SK-N-SH (cell line): ENCODE results near the gene SERINC2. TPM values are rescaled to one million over a fixed set of nuclear protein-coding genes. Genes with fewer than 3 reads are reported as not detected.

Source experiments
- CTCF ChIA-PET: fragments of 300-600, 350-600 bp; formaldehyde crosslinking; extraction: SDS; loops from one replicate; lab custom pipeline; 2021; lab: Yijun Ruan, JAX
- POLR2A ChIA-PET: fragments of 350-600 bp; sonication (Branson Sonifier 250); formaldehyde crosslinking; extraction: SDS; loops from one replicate; lab custom pipeline; 2020; ENCODE audit warnings: antibody characterized with exemption, inconsistent platforms; lab: Yijun Ruan, JAX
- DNase-seq: peaks from one replicate; pipeline ENCODE4 v3.0.0; 2012
- H2AFZ ChIP-seq: fragments of 200-600 bp; sonication (generic); 2 replicates; pipeline ENCODE4 v1.8.1; 2016; ENCODE audit warnings: antibody characterized with exemption, mild to moderate bottlenecking, low read depth
- H3F3A ChIP-seq: fragments of 200-600 bp; sonication (generic); replicated peaks from 2 replicates; pipeline ENCODE3; 2016; ENCODE audit warnings: antibody characterized with exemption, mild to moderate bottlenecking; ENCODE audit not compliant: insufficient read depth
- H3K27ac ChIP-seq, 2 experiments: fragments of 200-500 bp in 1 of 2; fragments of 200-600 bp in 1 of 2; sonication (Bioruptor generic) in 1 of 2; sonication (generic), shearing (Covaris generic) in 1 of 2; 2 replicates each; pipeline versions ENCODE4 v1.5.1 to v1.6.1; 2014 to 2016; ENCODE audit warnings: low read depth in 2 of 2, inconsistent platforms in 1 of 2, low read length in 1 of 2, mild to moderate bottlenecking in 1 of 2, mixed read lengths in 1 of 2
- H3K27me3 ChIP-seq: fragments of 200-600 bp; sonication (generic), shearing (Covaris generic); 2 replicates; pipeline ENCODE4 v1.6.1; 2016; ENCODE audit warnings: mixed run types; ENCODE audit not compliant: insufficient read depth
- H3K36me3 ChIP-seq, 2 experiments: fragments of 200-500 bp in 1 of 2; fragments of 200-600 bp in 1 of 2; sonication (Bioruptor generic) in 1 of 2; sonication (generic) in 1 of 2; replicated peaks in 1 of 2; 2 replicates each; pipeline versions ENCODE3 to v1.5.1; 2014 to 2016; ENCODE audit warnings: low read length in 1 of 2, mild to moderate bottlenecking in 1 of 2; ENCODE audit not compliant: insufficient read depth in 2 of 2, control insufficient read depth in 1 of 2
- H3K4me1 ChIP-seq, 2 experiments: fragments of 200-500 bp in 1 of 2; fragments of 200-600 bp in 1 of 2; sonication (Bioruptor generic) in 1 of 2; sonication (generic), shearing (Covaris generic) in 1 of 2; 2 replicates each; pipeline versions ENCODE4 v1.5.1 to v1.6.1; 2014 to 2016; ENCODE audit warnings: low read depth in 1 of 2, low read length in 1 of 2, mixed run types in 1 of 2; ENCODE audit not compliant: insufficient read depth in 2 of 2, control insufficient read depth in 1 of 2
- H3K4me2 ChIP-seq: fragments of 200-600 bp; sonication (generic), shearing (Covaris generic); 2 replicates; pipeline ENCODE4 v1.6.1; 2017; ENCODE audit warnings: mixed run types
- H3K4me3 ChIP-seq, 2 experiments: fragments of 200-500 bp in 1 of 2; fragments of 200-600 bp in 1 of 2; sonication (Bioruptor generic) in 1 of 2; sonication (generic), shearing (Covaris generic) in 1 of 2; 2 replicates each; pipeline versions ENCODE4 v1.5.1 to v1.8.1; 2014 to 2016; ENCODE audit warnings: low read depth in 2 of 2, inconsistent platforms in 1 of 2, low read length in 1 of 2, mild to moderate bottlenecking in 1 of 2, mixed read lengths in 1 of 2, moderate library complexity in 1 of 2
- H3K79me2 ChIP-seq: fragments of 200-600 bp; sonication (generic); 2 replicates; pipeline ENCODE4 v1.8.1; 2017; ENCODE audit warnings: mild to moderate bottlenecking; ENCODE audit not compliant: insufficient read depth
- H3K9ac ChIP-seq: fragments of 200-600 bp; sonication (generic); 2 replicates; pipeline ENCODE4 v1.6.1; 2017; ENCODE audit warnings: mixed run types
- H3K9me2 ChIP-seq: fragments of 200-600 bp; sonication (generic); 2 replicates; pipeline ENCODE4 v1.6.1; 2017; ENCODE audit warnings: mixed run types
- H3K9me3 ChIP-seq: fragments of 200-600 bp; sonication (generic); 2 replicates; pipeline ENCODE4 v1.6.1; 2017; ENCODE audit warnings: mixed run types, mild to moderate bottlenecking, moderate library complexity
- H4K20me1 ChIP-seq: fragments of 200-600 bp; sonication (generic); 2 replicates; pipeline ENCODE4 v1.6.1; 2017; ENCODE audit warnings: mild to moderate bottlenecking, mixed run types; ENCODE audit not compliant: insufficient read depth
- CHD2 ChIP-seq: fragments of 150-350 bp; IDR thresholded peaks from 2 replicates; pipeline ENCODE4 v1.6.1; 2018; ENCODE audit warnings: low read length; ENCODE audit not compliant: partially characterized antibody
- CTCF ChIP-seq: fragments of 200-600 bp; sonication (generic); IDR thresholded peaks from 2 replicates; pipeline ENCODE4 v1.6.1; 2017; ENCODE audit warnings: antibody characterized with exemption, mild to moderate bottlenecking, moderate library complexity
- EP300 ChIP-seq, 2 experiments: IDR thresholded peaks; 2 replicates each; pipeline versions ENCODE4 v1.4.0 to v1.6.1; 2012; ENCODE audit warnings: borderline replicate concordance in 1 of 2, low read depth in 1 of 2, low read length in 1 of 2
- EZH2phosphoT487 ChIP-seq: fragments of 200-600 bp; sonication (generic); IDR thresholded peaks from 2 replicates; pipeline ENCODE4 v1.6.1; 2017; ENCODE audit warnings: low read depth, mixed run types, mild to moderate bottlenecking, antibody characterized with exemption, moderate library complexity, borderline replicate concordance
- FOXJ3 ChIP-seq: sonication (generic); formaldehyde crosslinking; IDR thresholded peaks from 2 replicates; pipeline ENCODE4 v1.5.1; 2020; ENCODE audit warnings: mild to moderate bottlenecking, missing genetic modification reagents
- FOXM1 ChIP-seq: IDR thresholded peaks from 2 replicates; pipeline ENCODE4 v1.4.0; 2012; ENCODE audit warnings: low read depth, mild to moderate bottlenecking
- GABPA ChIP-seq: IDR thresholded peaks from 2 replicates; pipeline ENCODE4 v1.4.0; 2012; ENCODE audit warnings: low read depth, mild to moderate bottlenecking
- GATA2 ChIP-seq: sonication (generic); formaldehyde crosslinking; IDR thresholded peaks from 2 replicates; pipeline ENCODE4 v1.5.0; 2020; ENCODE audit warnings: mild to moderate bottlenecking, missing genetic modification reagents
- IRF3 ChIP-seq: fragments of 150-350 bp; IDR thresholded peaks from 2 replicates; pipeline ENCODE4 v1.6.1; 2016; ENCODE audit warnings: mild to moderate bottlenecking, low read depth, low read length
- MEF2A ChIP-seq: IDR thresholded peaks from 2 replicates; pipeline ENCODE4 v1.4.0; 2012; ENCODE audit warnings: low read depth, borderline replicate concordance
- RAD21 ChIP-seq: IDR thresholded peaks from 2 replicates; pipeline ENCODE4 v1.6.1; 2012; ENCODE audit warnings: mild to moderate bottlenecking, low read length
- RCOR1 ChIP-seq: fragments of 150-350 bp; IDR thresholded peaks from 2 replicates; pipeline ENCODE4 v1.6.1; 2017; ENCODE audit warnings: antibody characterized with exemption, low read length
- REST ChIP-seq: IDR thresholded peaks from 2 replicates; pipeline ENCODE4 v1.6.1; 2012; ENCODE audit warnings: mild to moderate bottlenecking, low read depth, low read length, moderate library complexity
- RXRA ChIP-seq: IDR thresholded peaks from 2 replicates; pipeline ENCODE4 v1.4.0; 2012; ENCODE audit warnings: low read depth, mild to moderate bottlenecking, borderline replicate concordance
- SIN3A ChIP-seq: IDR thresholded peaks from 2 replicates; pipeline ENCODE4 v1.6.1; 2012; ENCODE audit warnings: low read depth, mild to moderate bottlenecking, low read length, moderate library complexity, borderline replicate concordance
- SMC3 ChIP-seq: IDR thresholded peaks from 2 replicates; pipeline ENCODE4 v1.6.1; 2012; ENCODE audit warnings: low read depth, low read length, improper control_type of control experiment
- WGBS: methylation state at CpG from one replicate; pipeline ENCODE4 v1.1.6; 2017; ENCODE audit warnings: low lambda C conversion rate; 5-methylcytosine and 5-hydroxymethylcytosine counted together
- polyA plus RNA-seq, 3 experiments: library from polyadenylated mRNA; depleted of rRNA; stranded (reverse); fragments of >200 nt; gene quantifications; 2 replicates each; pipeline ENCODE4 v1.2.3, GENCODE V29; 2012

The SERINC2 gene
- polyA plus RNA-seq, 1 of the 3 experiments (the other 2 are of a cell fraction) = 22.2 TPM

- peaks cover 6% of the 10 kb centered on the region; the same call in 1 of the 2 replicates for H4K20me1 ChIP-seq
- TF ChIP-seq CTCF (peak; percentile 95), CHD2 (no peak), SMC3 (peak; percentile 90), RCOR1 (0 out of 2 replicates have a peak, but pooled peaks have one; percentile 6), FOXM1 (no peak), RAD21 (peak; percentile 98), IRF3 (no peak), GATA2 (CRISPR knock-in tag) (no peak), GABPA (no peak), RXRA (no peak), FOXJ3 (no peak)
- TF ChIP-seq, all 33 proteins: peak for 4
- POLR2A ChIA-PET = no interaction called here
- Histone ChIP-seq H3K79me2 (no peaks in the 10 kb centered on the region), H2AFZ (no peak overlapping the region), H3K9me2 (no peaks in the 10 kb centered on the region), H3K4me1 (no peaks in the 10 kb centered on the region; a peak in 1 of 4 replicates), H3K4me2 (no peak overlapping the region), H3F3A (no peaks in the 10 kb centered on the region), H3K4me3 (no peak overlapping the region; a peak in 1 of 4 replicates), H3K9me3 (no peaks in the 10 kb centered on the region), H3K9ac (no peak overlapping the region), H3K36me3 (peaks cover 0 to 5% of the 10 kb centered on the region in 2 experiments), H3K27ac (0 out of 4 replicates have a peak overlapping the region, but pooled peaks of 1 of the 2 experiments have one; percentile 19), H3K27me3 (no peaks in the 10 kb centered on the region)
- peak; percentile 89 for DNase-seq
- CTCF ChIA-PET = interaction anchor here (0.6 to 16.8 kb wide), 46 partner anchors 8 to 704 kb away, joined by 3 to 287 read pairs (median 4); partner anchors contain the start of gene SERINC2
- WGBS = 52% methylated on average over 15 of the region's 15 CpGs
These were observed 9.7 kb downstream of the SERINC2 start for GRCh38 chr1:31422505-31423319.

- ChIA-PET CTCF (interaction anchor here (0.9 to 16.8 kb wide), 17 partner anchors 10 to 240 kb away, joined by 3 to 287 read pairs (median 8); partner anchors contain the start of gene SERINC2), POLR2A (no interaction called here)
- Histone ChIP-seq H3K9ac (no peak overlapping the region), H3K27me3 (no peaks in the 10 kb centered on the region), H3K36me3 (peaks cover 0 to 5% of the 10 kb centered on the region in 2 experiments), H3K4me2 (no peak overlapping the region), H3K9me3 (no peaks in the 10 kb centered on the region), H2AFZ (no peak overlapping the region), H3K4me1 (no peaks in the 10 kb centered on the region; a peak in 1 of 4 replicates), H4K20me1 (peaks cover 6% of the 10 kb centered on the region; the same call in 1 of the 2 replicates), H3K79me2 (no peaks in the 10 kb centered on the region), H3K9me2 (no peaks in the 10 kb centered on the region), H3F3A (no peaks in the 10 kb centered on the region), H3K27ac (no peak overlapping the region), H3K4me3 (no peak overlapping the region)
- DNase-seq = no peak
- 79% methylated on average over 12 of the region's 23 CpGs for WGBS
- TF ChIP-seq MEF2A (no peak), REST (no peak), SIN3A (no peak), IRF3 (no peak), RCOR1 (no peak), EP300 (IDR thresholded peaks at IDR 0.05; ENCODE audit: borderline replicate concordance in 1 of 2, low read depth in 1 of 2, low read length in 1 of 2) (no peak), EZH2phosphoT487 (no peak)
These were observed 10.5 kb downstream of the SERINC2 start for GRCh38 chr1:31423418-31423947.
